ENCODE data around the gene BDKRB1. TPM values are rescaled to one million over a fixed set of nuclear protein-coding genes. Genes with fewer than 3 reads are reported as not detected.

BDKRB1 gene
- total RNA-seq, 1 experiment from 2014 or later, result not detected

DNA sequence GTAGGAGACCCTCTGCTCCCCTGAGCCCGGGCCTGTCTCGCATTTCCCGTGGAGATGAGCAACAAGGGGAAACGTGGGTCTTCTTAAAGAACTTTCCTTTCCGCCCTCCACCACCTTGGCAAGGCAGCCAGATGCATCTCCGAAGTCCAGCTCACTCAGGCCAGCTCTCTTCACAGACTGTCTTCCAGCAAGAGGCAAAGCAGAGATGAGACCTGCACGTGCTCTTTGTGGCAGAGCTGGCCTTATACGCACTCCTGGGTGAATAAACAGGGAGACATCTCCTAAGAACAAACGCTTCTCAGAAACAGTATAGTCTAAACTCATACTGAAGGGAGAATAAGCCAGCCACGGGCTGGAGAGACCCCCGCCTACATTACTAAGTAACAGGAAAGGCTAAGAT is 1.3 kb upstream of the BDKRB1 start:
- H4K8ac ChIP-seq (replicated peaks; ENCODE audit: insufficient read length, low read depth, low read length), result no peak overlapping the region
- Mint-ChIP-seq H3K27me3 (ENCODE audit: low read depth) (peaks cover 11% of the 10 kb centered on the region), H3K4me1 (peaks cover 19 to 22% of the 10 kb centered on the region in 2 experiments), H3K27ac (0 out of 7 replicates have a peak overlapping the region, but pooled peaks of 1 of the 3 experiments have one; percentile 29), H3K36me3 (ENCODE audit: insufficient read depth in 1 of 3, low read depth in 3 of 3) (no peaks in the 10 kb centered on the region; a peak in 1 of 7 replicates), H3K9me3 (peaks cover 3 to 4% of the 10 kb centered on the region in 2 experiments; a peak in 3 of 5 replicates), H3K4me3 (no peak overlapping the region)
- H3K56ac ChIP-seq (ENCODE audit: insufficient read length, low read depth, low read length), result no peak overlapping the region
- no peak overlapping the region for H2BK20ac ChIP-seq (ENCODE audit: low read depth, low read length, poor library complexity, severe bottlenecking)
- no peaks in the 10 kb centered on the region for H3K9me3 ChIP-seq (ENCODE audit: control insufficient read depth, low read depth, low read length)
- no peaks in the 10 kb centered on the region for H3K23me2 ChIP-seq (ENCODE audit: insufficient read length, low read depth, low read length, poor library complexity, severe bottlenecking)
- H4K20me1 ChIP-seq (ENCODE audit: control insufficient read depth, insufficient read depth, insufficient read length), result no peaks in the 10 kb centered on the region
- no peak overlapping the region for H4K91ac ChIP-seq (ENCODE audit: insufficient read length, low read depth, low read length)
- H3T11ph ChIP-seq (ENCODE audit: low read length), result no peak overlapping the region
- H3K79me2 ChIP-seq (ENCODE audit: insufficient read depth, low read length), result no peaks in the 10 kb centered on the region
- no peaks in the 10 kb centered on the region for H3K79me1 ChIP-seq (ENCODE audit: insufficient read depth, low read depth, low read length, poor library complexity, severe bottlenecking)
- no peak overlapping the region for H4K5ac ChIP-seq (ENCODE audit: insufficient read length, low read depth, low read length)
- DNase-seq, result no peak
- H3K18ac ChIP-seq (ENCODE audit: insufficient read length, low read depth, low read length), result no peak overlapping the region
- no CpG with 5 or more reads among the region's 11 CpGs for WGBS (ENCODE audit: extremely low coverage, insufficient read length, low lambda C conversion rate)
- no peak overlapping the region for H2BK12ac ChIP-seq (ENCODE audit: insufficient read length, low read depth, low read length)
- no peaks in the 10 kb centered on the region for H3K27me3 ChIP-seq (ENCODE audit: insufficient read depth, low read length)
- no peak overlapping the region for H3K27ac ChIP-seq (ENCODE audit: insufficient read length, low read depth, low read length)
- H3K23ac ChIP-seq (ENCODE audit: insufficient read length, low read depth, low read length), result no peak overlapping the region
- TF ChIP-seq, protein P1, sequence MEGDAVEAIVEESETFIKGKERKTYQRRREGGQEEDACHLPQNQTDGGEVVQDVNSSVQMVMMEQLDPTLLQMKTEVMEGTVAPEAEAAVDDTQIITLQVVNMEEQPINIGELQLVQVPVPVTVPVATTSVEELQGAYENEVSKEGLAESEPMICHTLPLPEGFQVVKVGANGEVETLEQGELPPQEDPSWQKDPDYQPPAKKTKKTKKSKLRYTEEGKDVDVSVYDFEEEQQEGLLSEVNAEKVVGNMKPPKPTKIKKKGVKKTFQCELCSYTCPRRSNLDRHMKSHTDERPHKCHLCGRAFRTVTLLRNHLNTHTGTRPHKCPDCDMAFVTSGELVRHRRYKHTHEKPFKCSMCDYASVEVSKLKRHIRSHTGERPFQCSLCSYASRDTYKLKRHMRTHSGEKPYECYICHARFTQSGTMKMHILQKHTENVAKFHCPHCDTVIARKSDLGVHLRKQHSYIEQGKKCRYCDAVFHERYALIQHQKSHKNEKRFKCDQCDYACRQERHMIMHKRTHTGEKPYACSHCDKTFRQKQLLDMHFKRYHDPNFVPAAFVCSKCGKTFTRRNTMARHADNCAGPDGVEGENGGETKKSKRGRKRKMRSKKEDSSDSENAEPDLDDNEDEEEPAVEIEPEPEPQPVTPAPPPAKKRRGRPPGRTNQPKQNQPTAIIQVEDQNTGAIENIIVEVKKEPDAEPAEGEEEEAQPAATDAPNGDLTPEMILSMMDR (conservative IDR thresholded peaks at IDR 0.05), result no peak
- no peak overlapping the region for H2BK5ac ChIP-seq (ENCODE audit: insufficient read length, low read length)
- H2AFZ ChIP-seq (ENCODE audit: low read length), result no peak overlapping the region
- no peak overlapping the region for H3K14ac ChIP-seq (ENCODE audit: insufficient read depth, low read length)
- no peak overlapping the region for H3K9ac ChIP-seq (ENCODE audit: extremely low read depth, insufficient read length, low read length)
- no peak overlapping the region for H2BK15ac ChIP-seq (ENCODE audit: low read depth, low read length)
- no peak overlapping the region for H2BK120ac ChIP-seq (ENCODE audit: low read depth, low read length, poor library complexity, severe bottlenecking)
- H3K4ac ChIP-seq (ENCODE audit: low read depth, low read length), result no peak overlapping the region
- peaks cover 3% of the 10 kb centered on the region; the same call in 1 of the 2 replicates for H3K4me1 ChIP-seq (ENCODE audit: insufficient read depth, low read length)
- H2AK5ac ChIP-seq (ENCODE audit: insufficient read length, low read length), result no peak overlapping the region
- H3K4me2 ChIP-seq (ENCODE audit: insufficient read depth, insufficient read length, low read length), result no peak overlapping the region

Data from H9 (cell line).